Testis (tissue), 3 donors: ENCODE measurements around the gene TMEM129. TPM values are rescaled to one million over a fixed set of nuclear protein-coding genes. Genes with fewer than 3 reads are reported as not detected.
A peak's percentile ranks its signal among the peaks of the same experiment; 100 is the strongest.

ENCODE experiments used
- DNase-seq: peaks from one replicate; pipeline ENCODE4 v3.0.0-alpha.2; 2019
- H3K27ac ChIP-seq, 2 donors: fragments of 200-600 bp; sonication (generic); one replicate each; pipeline ENCODE4 v1.5.1; 2019
- H3K27me3 ChIP-seq: fragments of 200-600 bp; sonication (generic); one replicate; pipeline ENCODE4 v1.5.1; 2019
- H3K36me3 ChIP-seq: fragments of 200-600 bp; sonication (generic); one replicate; pipeline ENCODE4 v1.5.1; 2017; ENCODE audit warnings: low read depth; ENCODE audit errors: missing control alignments
- H3K4me1 ChIP-seq: fragments of 200-600 bp; sonication (generic); one replicate; pipeline ENCODE4 v1.5.1; 2019
- H3K4me3 ChIP-seq, 2 donors: fragments of 200-600 bp; sonication (generic); one replicate each; pipeline ENCODE4 v1.5.1; 2017 to 2019
- H3K9me3 ChIP-seq: fragments of 200-600 bp; sonication (generic); one replicate; pipeline ENCODE4 v1.5.1; 2017
- POLR2A ChIP-seq: fragments of 450-650 bp; IDR thresholded peaks from one replicate; pipeline ENCODE4 v1.6.1; 2017; ENCODE audit warnings: antibody characterized with exemption, mild to moderate bottlenecking, moderate library complexity
- WGBS, 2 donors: methylation state at CpG; one replicate each; pipeline ENCODE4 v1.1.5; 2018; 5-methylcytosine and 5-hydroxymethylcytosine counted together
- intact Hi-C: fragments of 100-400 bp; cut with DNase I; formaldehyde crosslinking; loops from one replicate; pipeline ENCODE4 v1.15.1; 2023; ENCODE audit warnings: low total_unique reads
- polyA plus RNA-seq: library from polyadenylated mRNA; stranded (reverse); fragments of 350-450 nt; fragmentation: Illumina TruSeq; extraction: RNeasy Lipid Tissue Mini Kit (QIAGEN cat#74804); gene quantifications from one replicate; pipeline ENCODE4 v1.2.3, GENCODE V29; 2014; ENCODE audit warnings: low read depth, low replicate concordance; ENCODE audit not compliant: insufficient read depth
- total RNA-seq, 2 donors: library from RNA; depleted of rRNA; stranded (reverse); fragments of >200 nt; gene quantifications; one replicate each; pipeline ENCODE4 v1.2.3, GENCODE V29; 2016
- TF ChIP-seq, protein P1 (sequence below), 3 experiments: fragments of 450-650 bp in 2 of 3; fragments of 200-600 bp in 1 of 3; sonication (generic) in 1 of 3; IDR thresholded peaks; one replicate each; pipeline ENCODE4 v1.5.1; 2016 to 2019; ENCODE audit warnings: antibody characterized with exemption in 3 of 3, mild to moderate bottlenecking in 2 of 3, moderate library complexity in 1 of 3

The TMEM129 gene
- total and polyA plus RNA-seq, 3 donors from 2014 or later: 34.0 to 76.4 (median 76.1) TPM

DNA sequence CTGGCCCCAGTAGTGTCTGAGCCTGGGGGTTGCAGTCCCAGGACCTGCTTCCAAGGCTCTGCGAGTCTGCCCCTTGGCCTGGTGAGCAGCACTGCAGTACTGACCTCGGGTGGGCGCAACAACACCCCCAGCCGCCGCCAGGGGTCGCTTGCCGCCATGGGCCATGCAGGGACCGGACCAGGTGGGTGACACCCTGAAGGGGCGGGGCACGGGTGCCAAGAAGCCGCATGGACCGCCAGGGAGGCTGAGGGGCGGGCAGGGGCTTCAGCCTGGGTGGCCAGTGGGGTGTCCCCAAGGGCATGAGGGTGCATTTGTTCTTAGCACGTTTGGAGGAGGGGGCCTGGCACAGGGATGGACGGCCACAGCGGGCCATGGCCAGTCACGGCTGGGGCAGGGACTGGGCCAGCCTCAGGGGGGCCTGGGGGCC lies 25.2 kb upstream of the TMEM129 start:
- 29 to 58% methylated on average over 7 to 17 of the region's 17 CpGs for WGBS, 2 donors
- H3K4me1 ChIP-seq: no peaks in the 10 kb centered on the region
- intact Hi-C loops: no loop called here
- no peaks in the 10 kb centered on the region for H3K9me3 ChIP-seq
- peak; percentile 74 for DNase-seq
- H3K27ac ChIP-seq: no peak overlapping the region
- TF ChIP-seq, protein P1, sequence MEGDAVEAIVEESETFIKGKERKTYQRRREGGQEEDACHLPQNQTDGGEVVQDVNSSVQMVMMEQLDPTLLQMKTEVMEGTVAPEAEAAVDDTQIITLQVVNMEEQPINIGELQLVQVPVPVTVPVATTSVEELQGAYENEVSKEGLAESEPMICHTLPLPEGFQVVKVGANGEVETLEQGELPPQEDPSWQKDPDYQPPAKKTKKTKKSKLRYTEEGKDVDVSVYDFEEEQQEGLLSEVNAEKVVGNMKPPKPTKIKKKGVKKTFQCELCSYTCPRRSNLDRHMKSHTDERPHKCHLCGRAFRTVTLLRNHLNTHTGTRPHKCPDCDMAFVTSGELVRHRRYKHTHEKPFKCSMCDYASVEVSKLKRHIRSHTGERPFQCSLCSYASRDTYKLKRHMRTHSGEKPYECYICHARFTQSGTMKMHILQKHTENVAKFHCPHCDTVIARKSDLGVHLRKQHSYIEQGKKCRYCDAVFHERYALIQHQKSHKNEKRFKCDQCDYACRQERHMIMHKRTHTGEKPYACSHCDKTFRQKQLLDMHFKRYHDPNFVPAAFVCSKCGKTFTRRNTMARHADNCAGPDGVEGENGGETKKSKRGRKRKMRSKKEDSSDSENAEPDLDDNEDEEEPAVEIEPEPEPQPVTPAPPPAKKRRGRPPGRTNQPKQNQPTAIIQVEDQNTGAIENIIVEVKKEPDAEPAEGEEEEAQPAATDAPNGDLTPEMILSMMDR (IDR thresholded peaks at IDR 0.05): peak; percentile 65 to 78 (median 67)
- no peak for TF ChIP-seq POLR2A
- H3K36me3 ChIP-seq: no peaks in the 10 kb centered on the region
- H3K4me3 ChIP-seq: no peak overlapping the region
- no peaks in the 10 kb centered on the region for H3K27me3 ChIP-seq

DNA sequence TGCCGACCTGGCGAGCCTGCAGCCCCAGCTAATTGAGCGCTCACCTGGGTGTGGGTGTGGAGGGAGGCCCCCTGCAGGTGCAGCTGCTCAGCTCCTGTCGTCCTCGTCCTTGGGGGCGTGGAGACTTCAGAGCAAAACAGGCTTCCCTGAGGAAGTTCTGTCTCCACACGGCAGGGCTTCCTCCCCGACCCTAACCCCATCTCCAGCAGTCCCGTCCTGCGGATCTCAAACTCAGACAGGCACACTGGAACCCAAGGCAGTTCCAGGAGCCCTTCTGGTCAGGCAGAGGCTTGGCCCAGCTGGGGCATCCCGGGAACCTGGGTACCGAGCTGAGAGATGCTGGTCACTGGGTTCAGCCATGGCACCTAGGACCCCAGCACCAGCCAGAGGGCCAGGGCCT lies 24.6 kb upstream of the TMEM129 start:
- WGBS, 2 donors: 91 to 98% methylated on average over 7 to 12 of the region's 12 CpGs
- Histone ChIP-seq H3K4me1 (no peaks in the 10 kb centered on the region), H3K9me3 (no peaks in the 10 kb centered on the region), H3K27me3 (no peaks in the 10 kb centered on the region), H3K27ac (no peak overlapping the region), H3K36me3 (no peaks in the 10 kb centered on the region), H3K4me3 (no peak overlapping the region)
- intact Hi-C loops: no loop called here
- DNase-seq: no peak
- TF ChIP-seq POLR2A: no peak
- TF ChIP-seq, protein P1 (IDR thresholded peaks at IDR 0.05): no peak

DNA sequence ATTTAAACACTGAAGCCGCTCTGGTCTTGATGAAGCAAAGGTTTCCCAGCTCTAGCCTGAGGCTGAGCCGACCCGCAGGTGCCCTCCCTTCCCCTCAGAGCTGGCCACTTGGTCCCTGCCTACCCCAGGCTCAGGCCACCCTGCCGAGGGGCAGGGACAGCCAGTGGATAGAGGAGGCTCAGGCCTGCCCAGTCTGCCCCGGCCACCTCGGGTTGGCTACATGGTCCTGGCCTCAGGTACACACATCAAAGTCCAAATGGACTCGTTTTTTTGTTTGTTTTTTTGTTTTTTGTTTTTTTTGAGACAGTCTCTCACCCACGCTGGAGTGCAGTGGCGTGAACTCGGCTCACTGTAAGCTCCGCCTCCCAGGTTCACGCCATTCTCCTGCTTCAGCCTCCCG lies 24.0 kb upstream of the TMEM129 start:
- intact Hi-C loops: no loop called here
- Histone ChIP-seq H3K4me3 (no peak overlapping the region), H3K27me3 (no peaks in the 10 kb centered on the region), H3K9me3 (no peaks in the 10 kb centered on the region), H3K4me1 (no peaks in the 10 kb centered on the region), H3K36me3 (no peaks in the 10 kb centered on the region), H3K27ac (no peak overlapping the region)
- 91 to 94% methylated on average over 13 of the region's 13 CpGs for WGBS, 2 donors
- DNase-seq: no peak
- no peak for TF ChIP-seq POLR2A
- TF ChIP-seq, protein P1 (IDR thresholded peaks at IDR 0.05): no peak

DNA sequence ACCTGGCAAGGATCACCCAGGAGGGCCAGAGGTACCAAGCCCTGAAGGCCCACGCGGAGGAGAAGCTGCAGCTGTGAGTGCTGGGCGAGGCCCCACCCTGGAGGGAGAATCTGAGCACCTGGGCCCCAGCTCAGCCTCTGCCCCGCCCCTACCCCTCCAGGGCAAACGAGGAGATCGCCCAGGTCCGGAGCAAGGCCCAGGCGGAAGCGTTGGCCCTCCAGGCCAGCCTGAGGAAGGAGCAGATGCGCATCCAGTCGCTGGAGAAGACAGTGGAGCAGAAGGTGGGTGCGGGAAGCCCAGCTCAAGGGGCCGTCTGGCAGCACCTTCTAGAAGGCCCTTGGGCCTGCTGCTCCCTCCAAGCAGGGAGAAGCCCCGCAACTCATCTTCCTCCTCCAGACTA lies 23.4 kb upstream of the TMEM129 start:
- intact Hi-C loops: no loop called here
- no peak for TF ChIP-seq POLR2A
- TF ChIP-seq, protein P1 (IDR thresholded peaks at IDR 0.05): no peak
- H3K9me3 ChIP-seq: no peaks in the 10 kb centered on the region
- no peak overlapping the region for H3K27ac ChIP-seq
- H3K4me1 ChIP-seq: no peaks in the 10 kb centered on the region
- no peak for DNase-seq
- no peaks in the 10 kb centered on the region for H3K27me3 ChIP-seq
- WGBS, 2 donors: 90 to 93% methylated on average over 14 of the region's 14 CpGs
- H3K4me3 ChIP-seq: no peak overlapping the region
- no peaks in the 10 kb centered on the region for H3K36me3 ChIP-seq

DNA sequence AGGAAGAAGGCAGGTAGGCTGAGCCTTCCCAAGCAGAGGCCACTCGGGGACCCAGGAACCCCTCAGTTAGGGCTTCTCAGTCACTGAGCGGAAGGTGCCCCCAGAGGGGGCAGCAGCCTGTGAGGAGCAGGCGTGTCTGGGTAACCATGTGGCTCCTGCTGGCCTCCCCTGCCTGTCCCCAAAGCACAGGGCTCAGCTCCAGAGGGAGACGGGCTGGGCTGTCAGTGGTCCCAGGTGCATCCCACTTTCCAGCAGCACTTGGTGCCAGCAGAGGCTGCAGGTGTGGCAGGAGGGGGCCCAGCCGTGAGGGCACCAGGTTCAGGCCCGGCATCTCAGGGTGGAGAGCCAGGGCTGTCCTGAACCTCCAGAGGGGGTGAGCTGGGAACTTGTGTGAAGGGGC lies 22.9 kb upstream of the TMEM129 start:
- Histone ChIP-seq H3K9me3 (no peaks in the 10 kb centered on the region), H3K4me3 (no peak overlapping the region), H3K36me3 (no peaks in the 10 kb centered on the region), H3K27ac (no peak overlapping the region), H3K4me1 (no peaks in the 10 kb centered on the region), H3K27me3 (no peaks in the 10 kb centered on the region)
- DNase-seq: no peak
- 93 to 100% methylated on average over 2 to 6 of the region's 6 CpGs for WGBS, 2 donors
- intact Hi-C loops: no loop called here
- TF ChIP-seq, protein P1 (IDR thresholded peaks at IDR 0.05): no peak
- no peak for TF ChIP-seq POLR2A
